Right lobe of liver (tissue), 6 donors: ENCODE results near the gene AIMP2. TPM values are rescaled to one million over a fixed set of nuclear protein-coding genes. Genes with fewer than 3 reads are reported as not detected.

Experiments
- ATAC-seq, 4 donors: fragments of 200-7000 bp; cut with Tn5 transposase; one replicate each; pipeline ENCODE4 v1.9.1; 2020; ENCODE audit warnings: mild to moderate bottlenecking in 4 of 4, moderate library complexity in 4 of 4
- DNase-seq, 3 donors: peaks; one replicate each; pipeline ENCODE4 v3.0.0-alpha.2; 2020
- H3K27ac ChIP-seq, 3 donors: fragments of 200-600 bp; one replicate each; pipeline ENCODE4 v1.8.0; 2022
- H3K27me3 ChIP-seq, 2 donors: fragments of 200-600 bp; one replicate each; pipeline ENCODE4 v1.8.0; 2022
- H3K36me3 ChIP-seq, 4 donors: fragments of 200-600 bp; sonication (generic) in 1 of 4; one replicate each; pipeline versions ENCODE4 v1.5.1 to v1.8.0; 2017 to 2022; ENCODE audit warnings: control low read depth in 1 of 4
- H3K4me1 ChIP-seq, 4 donors: fragments of 200-600 bp; sonication (generic) in 1 of 4; one replicate each; pipeline versions ENCODE4 v1.5.1 to v1.8.0; 2017 to 2022; ENCODE audit warnings: control low read depth in 1 of 4
- H3K4me3 ChIP-seq, 3 donors: fragments of 200-600 bp; one replicate each; pipeline ENCODE4 v1.8.0; 2022
- H3K9me3 ChIP-seq, 4 donors: fragments of 200-600 bp; sonication (generic) in 1 of 4; one replicate each; pipeline versions ENCODE4 v1.5.1 to v1.8.0; 2017 to 2022; ENCODE audit warnings: control low read depth in 1 of 4
- POLR2A ChIP-seq: fragments of 450-650 bp; IDR thresholded peaks from one replicate; pipeline ENCODE4 v1.6.1; 2017; ENCODE audit warnings: antibody characterized with exemption, mild to moderate bottlenecking
- WGBS: methylation state at CpG from one replicate; pipeline ENCODE4 v1.1.6; 2018; ENCODE audit warnings: low coverage, low lambda C conversion rate; ENCODE audit not compliant: insufficient coverage; ENCODE audit errors: missing lambda C conversion rate; 5-methylcytosine and 5-hydroxymethylcytosine counted together
- intact Hi-C, 2 donors: fragments of 100-400 bp; cut with DNase I; formaldehyde crosslinking; loops; one replicate each; pipeline versions ENCODE4 v1.11.2 to v1.14.1; 2022
- total RNA-seq, 6 experiments: library from RNA; depleted of rRNA in 2 of 6; stranded (reverse); fragments of >200 nt in 2 of 6; fragmentation: NEBNext Ultra II Directional in 3 of 6; extraction: Animal tissue kit (Norgen Biotek cat#: 25700) in 3 of 6; gene quantifications; one replicate each; pipeline versions ENCODE4 v1.1.0 to v1.2.4, GENCODE V29; 2016 to 2023
- TF ChIP-seq, protein P1 (sequence below), 4 donors: fragments of 200-600 bp in 3 of 4; fragments of 450-650 bp in 1 of 4; IDR thresholded peaks; one replicate each; pipeline versions ENCODE4 v1.5.1 to v1.8.0; 2016 to 2022; ENCODE audit warnings: antibody characterized with exemption in 4 of 4, mild to moderate bottlenecking in 2 of 4
- donor health status: DM: no; HTN: yes; CAD: no.
- donor health status: DM: no; HTN: no; CAD: no.
- donor health status: DM: no; HTN: no; CAD: no.
- donor health status: DM: no; HTN: yes; CAD: no.
- donor health status: DM: no; HTN: yes; CAD: no.

AIMP2 gene
- total RNA-seq, 6 experiments from 2014 or later: 20.2 to 53.6 (median 24.6) TPM

DNA sequence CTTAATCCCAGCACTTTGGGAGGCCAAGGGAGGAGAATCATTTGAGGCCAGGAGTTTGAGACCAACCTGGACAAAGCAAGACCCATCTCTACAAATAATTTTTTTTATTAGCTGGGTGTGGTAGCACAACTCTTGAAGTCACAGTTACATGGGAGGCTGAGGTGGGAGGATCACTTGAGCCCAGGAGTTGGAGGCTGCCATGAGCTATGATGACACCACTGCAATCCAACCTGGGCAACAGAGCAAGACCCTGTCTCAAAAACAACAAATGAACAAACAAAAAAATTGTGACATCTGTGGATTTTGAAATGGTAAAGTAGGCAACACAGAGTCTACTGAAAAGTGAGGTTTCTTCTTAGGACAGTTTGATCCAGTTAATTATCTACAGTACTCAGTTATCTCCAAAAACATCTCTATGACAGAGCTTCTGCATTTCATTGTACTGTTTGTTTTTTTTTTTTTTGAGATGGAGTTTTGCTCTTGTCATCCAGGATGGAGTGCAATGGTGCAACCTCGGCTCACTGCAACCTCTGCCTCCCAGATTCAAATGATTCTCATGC, 18.8 kb downstream of the AIMP2 start:
- intact Hi-C loops: no loop called here
- Histone ChIP-seq H3K27ac (no peak overlapping the region), H3K9me3 (no peaks in the 10 kb centered on the region), H3K27me3 (no peaks in the 10 kb centered on the region), H3K4me1 (no peaks in the 10 kb centered on the region), H3K36me3 (peaks cover 0 to 77% (median 21%) of the 10 kb centered on the region in 4 donors), H3K4me3 (no peak overlapping the region)
- ATAC-seq: no peak
- TF ChIP-seq POLR2A: no peak
- TF ChIP-seq, protein P1, sequence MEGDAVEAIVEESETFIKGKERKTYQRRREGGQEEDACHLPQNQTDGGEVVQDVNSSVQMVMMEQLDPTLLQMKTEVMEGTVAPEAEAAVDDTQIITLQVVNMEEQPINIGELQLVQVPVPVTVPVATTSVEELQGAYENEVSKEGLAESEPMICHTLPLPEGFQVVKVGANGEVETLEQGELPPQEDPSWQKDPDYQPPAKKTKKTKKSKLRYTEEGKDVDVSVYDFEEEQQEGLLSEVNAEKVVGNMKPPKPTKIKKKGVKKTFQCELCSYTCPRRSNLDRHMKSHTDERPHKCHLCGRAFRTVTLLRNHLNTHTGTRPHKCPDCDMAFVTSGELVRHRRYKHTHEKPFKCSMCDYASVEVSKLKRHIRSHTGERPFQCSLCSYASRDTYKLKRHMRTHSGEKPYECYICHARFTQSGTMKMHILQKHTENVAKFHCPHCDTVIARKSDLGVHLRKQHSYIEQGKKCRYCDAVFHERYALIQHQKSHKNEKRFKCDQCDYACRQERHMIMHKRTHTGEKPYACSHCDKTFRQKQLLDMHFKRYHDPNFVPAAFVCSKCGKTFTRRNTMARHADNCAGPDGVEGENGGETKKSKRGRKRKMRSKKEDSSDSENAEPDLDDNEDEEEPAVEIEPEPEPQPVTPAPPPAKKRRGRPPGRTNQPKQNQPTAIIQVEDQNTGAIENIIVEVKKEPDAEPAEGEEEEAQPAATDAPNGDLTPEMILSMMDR (IDR thresholded peaks at IDR 0.05): no peak
- DNase-seq: peak in 1 of 3 donors; percentile 11
- WGBS: 89% methylated on average over 1 of the region's 1 CpG

DNA sequence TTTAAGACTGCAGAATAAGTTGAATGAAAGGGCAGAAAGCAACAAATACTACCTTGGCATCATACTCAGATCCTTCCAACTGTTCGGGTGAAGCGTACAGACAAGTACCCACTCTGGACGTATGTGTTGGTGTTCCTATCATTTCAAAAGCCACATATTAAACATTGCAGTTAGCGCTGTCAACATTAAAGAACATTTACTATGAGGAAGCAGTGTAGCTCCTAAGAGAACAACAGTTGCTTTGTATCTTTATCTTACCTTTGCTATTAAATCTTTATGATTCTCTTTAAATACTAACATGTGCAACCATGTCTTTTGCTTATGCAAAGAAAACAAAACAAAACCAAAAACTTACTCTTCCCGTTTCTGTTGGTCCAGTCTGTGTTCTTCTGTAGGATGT, 19.5 kb downstream of the AIMP2 start:
- H3K4me3 ChIP-seq: no peak overlapping the region
- intact Hi-C loops: no loop called here
- H3K9me3 ChIP-seq: no peaks in the 10 kb centered on the region
- H3K4me1 ChIP-seq: no peaks in the 10 kb centered on the region
- DNase-seq (no peak), ATAC-seq (no peak)
- no peaks in the 10 kb centered on the region for H3K27me3 ChIP-seq
- no peak overlapping the region for H3K27ac ChIP-seq
- peaks cover 0 to 76% (median 22%) of the 10 kb centered on the region in 4 donors for H3K36me3 ChIP-seq
- TF ChIP-seq POLR2A: no peak
- TF ChIP-seq, protein P1 (IDR thresholded peaks at IDR 0.05): no peak
- WGBS: 93% methylated on average over 5 of the region's 5 CpGs

DNA sequence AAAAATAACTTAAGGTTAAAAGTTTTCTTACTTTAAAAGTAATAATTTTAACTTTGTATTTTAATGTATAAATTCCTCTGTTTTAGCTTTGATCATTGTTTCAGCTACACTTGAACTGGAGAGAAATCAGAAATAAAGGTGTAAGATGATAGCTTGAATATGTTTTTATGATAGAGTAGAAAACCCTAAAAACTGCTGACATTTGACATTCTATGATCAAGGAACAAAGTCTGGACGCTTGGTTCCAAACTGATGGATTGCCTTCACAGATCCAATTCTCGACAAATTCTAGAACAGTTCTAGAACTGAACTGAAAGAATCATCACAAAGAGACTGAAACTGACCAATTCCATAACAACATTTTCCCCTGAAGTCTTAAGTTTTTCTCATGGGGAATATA, 21.9 kb downstream of the AIMP2 start, which contains the start of gene ANKRD61:
Gene ANKRD61 (plus strand): TSS at position 389 of the 400 bp plus-strand sequence. CDS start 0 bp downstream, at position 389.
- TF ChIP-seq, protein P1 (IDR thresholded peaks at IDR 0.05): no peak
- TF ChIP-seq POLR2A: no peak
- Histone ChIP-seq H3K36me3 (peaks cover 0 to 65% (median 29%) of the 10 kb centered on the region in 4 donors), H3K4me3 (no peak within 1 kb of the TSS), H3K27ac (no peak within 1 kb of the TSS), H3K27me3 (no peaks in the 10 kb centered on the region), H3K9me3 (no peaks in the 10 kb centered on the region), H3K4me1 (no peaks in the 10 kb centered on the region)
- intact Hi-C loops: no loop called here
- DNase-seq (no peak), ATAC-seq (no peak)
- 61% methylated on average over 2 of the region's 2 CpGs for WGBS

DNA sequence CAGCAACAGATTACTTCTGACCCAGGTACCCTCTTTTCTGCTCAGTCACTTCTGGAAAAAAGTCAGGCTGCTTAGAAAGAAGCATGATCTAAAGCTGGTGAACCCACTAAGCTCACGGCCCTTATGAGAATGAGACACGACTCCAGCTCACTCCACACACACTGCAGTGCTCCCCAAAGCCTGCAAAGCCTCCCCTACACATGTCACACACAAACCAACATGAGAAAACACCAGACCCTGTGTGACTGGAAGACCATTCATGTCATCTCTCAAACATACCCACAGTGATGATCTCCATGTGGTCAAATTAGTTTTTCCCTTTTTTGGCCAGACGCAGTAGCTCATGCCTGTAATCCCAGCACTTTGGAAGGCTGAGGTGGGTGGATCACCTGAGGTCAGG, 22.5 kb downstream of the AIMP2 start:
- H3K27me3 ChIP-seq: no peaks in the 10 kb centered on the region
- no peaks in the 10 kb centered on the region for H3K9me3 ChIP-seq
- ATAC-seq (no peak), DNase-seq (no peak)
- 80% methylated on average over 1 of the region's 3 CpGs for WGBS
- H3K4me3 ChIP-seq: no peak overlapping the region
- intact Hi-C loops: no loop called here
- peaks cover 0 to 65% (median 31%) of the 10 kb centered on the region in 4 donors for H3K36me3 ChIP-seq
- no peak overlapping the region for H3K27ac ChIP-seq
- no peak for TF ChIP-seq POLR2A
- TF ChIP-seq, protein P1 (IDR thresholded peaks at IDR 0.05): no peak
- H3K4me1 ChIP-seq: no peaks in the 10 kb centered on the region
